ENCODE data around the gene SFXN4. TPM values are rescaled to one million over a fixed set of nuclear protein-coding genes. Genes with fewer than 3 reads are reported as not detected.

SFXN4 gene
- 10 to 100 TPM; 19.0 to 20.1 TPM for total RNA-seq

DNA sequence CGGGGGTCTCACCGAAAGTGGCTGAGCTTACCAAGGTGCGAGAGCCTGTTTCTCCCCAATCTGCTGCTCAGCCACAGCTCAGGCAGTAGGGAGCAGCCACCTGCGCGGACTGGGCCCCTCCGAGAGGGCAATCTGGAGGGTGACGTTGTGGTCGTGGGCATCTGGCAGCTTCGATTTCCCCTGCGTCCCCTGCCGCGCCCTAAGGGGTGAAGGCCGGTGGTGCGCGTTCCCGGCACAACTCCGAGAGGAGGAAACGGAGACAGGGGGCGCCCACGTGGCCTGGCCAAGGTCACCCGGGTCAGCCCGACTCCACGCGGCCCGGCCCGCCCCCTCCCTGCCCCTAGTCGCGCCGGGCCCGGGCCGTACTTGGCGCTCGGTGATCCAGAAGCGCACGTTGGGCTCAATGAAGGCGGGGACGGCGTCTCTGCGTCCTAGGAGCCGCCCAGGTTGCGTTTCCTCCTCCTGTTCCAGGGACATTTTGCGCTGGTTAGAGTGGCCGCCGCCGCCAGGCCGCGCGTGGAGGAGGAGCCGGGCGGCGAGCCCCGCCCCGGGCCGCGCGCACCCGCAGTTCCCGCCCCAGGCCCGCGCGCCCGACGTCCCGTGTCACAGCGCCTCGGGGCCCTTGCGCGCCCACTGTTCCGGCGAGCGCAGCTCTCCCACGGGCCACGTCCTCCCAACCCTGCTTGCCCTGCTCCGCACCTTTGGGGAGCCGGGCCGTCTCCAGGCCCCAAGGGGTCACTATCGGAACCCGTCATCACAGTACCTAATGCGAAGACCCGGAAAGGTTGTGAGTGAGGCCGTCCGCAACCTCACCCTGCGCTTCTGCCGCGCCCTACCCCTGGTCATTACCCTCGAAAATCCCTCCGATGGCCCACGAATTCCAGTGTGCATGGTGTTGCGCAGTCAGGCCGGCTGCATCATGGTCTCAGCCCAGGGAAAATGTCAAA is at the start of gene SFXN4:
TSS of gene SFXN4 (minus strand) at position 544 of the 947 bp plus-strand sequence. CDS start at position 477, 67 bp downstream.
- no peaks in the 10 kb centered on the region for H3K27me3 Mint-ChIP-seq
- ChIA-PET CTCF (interaction anchor here (0.6 to 1.8 kb wide), 5 partner anchors 10 to 39 kb away, joined by 3 to 6 read pairs (median 3); no protein-coding TSS in a partner anchor), POLR2A (interaction anchor here (0.6 kb wide), 2 partner anchors 76 to 165 kb away, joined by 3 read pairs; no protein-coding TSS in a partner anchor)
- H3K4me1 Mint-ChIP-seq, result peaks cover 37% of the 10 kb centered on the region
- DNase-seq, result peak; percentile 80
- peak within 1 kb of the TSS; percentile 85 for H3K4me3 Mint-ChIP-seq
- H3K9me3 Mint-ChIP-seq, result no peaks in the 10 kb centered on the region
- peak within 1 kb of the TSS; percentile 96 for H3K27ac Mint-ChIP-seq
- H3K36me3 Mint-ChIP-seq (ENCODE audit: low read depth), result peaks cover 33% of the 10 kb centered on the region

- Mint-ChIP-seq H3K4me3 (peak overlapping the region; percentile 69), H3K27me3 (no peaks in the 10 kb centered on the region), H3K36me3 (ENCODE audit: low read depth) (peaks cover 17% of the 10 kb centered on the region), H3K9me3 (no peaks in the 10 kb centered on the region), H3K4me1 (peaks cover 65% of the 10 kb centered on the region), H3K27ac (peak overlapping the region; percentile 94)
- DNase-seq, result peak; percentile 44
- ChIA-PET POLR2A (interaction anchor here (0.7 to 1.1 kb wide), 3 partner anchors 59 to 90 kb away, joined by 3 to 10 read pairs (median 3); no protein-coding TSS in a partner anchor), CTCF (interaction anchor here (0.7 to 1.9 kb wide), 6 partner anchors 13 to 207 kb away, joined by 3 to 10 read pairs (median 3); no protein-coding TSS in a partner anchor)
These were observed 46.3 kb upstream of the SFXN4 start for GRCh38 chr10:119211625-119212441.

DNA sequence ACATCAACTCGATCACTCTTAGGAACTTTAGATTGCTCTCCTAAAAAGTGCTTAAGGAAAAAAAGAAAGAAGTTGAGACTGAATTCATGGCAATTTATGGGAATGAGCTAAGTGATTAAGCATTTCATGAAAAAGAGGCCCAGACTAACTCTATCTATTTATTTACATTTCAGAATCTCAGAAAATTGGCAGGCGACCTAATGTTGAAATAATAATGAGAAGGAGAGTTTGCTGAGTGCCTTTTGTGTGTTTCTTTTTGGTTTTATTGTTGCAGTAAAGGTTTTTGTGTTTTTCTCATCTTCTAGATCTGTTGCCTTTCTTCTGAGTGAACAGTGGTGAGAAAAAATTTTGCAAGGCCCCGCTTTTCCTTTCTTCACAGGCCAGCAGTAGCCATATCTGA is 45.7 kb upstream of the SFXN4 start:
- no peaks in the 10 kb centered on the region for H3K27me3 Mint-ChIP-seq
- peak overlapping the region; percentile 94 for H3K27ac Mint-ChIP-seq
- peaks cover 70% of the 10 kb centered on the region for H3K4me1 Mint-ChIP-seq
- POLR2A ChIA-PET, result interaction anchor here (1.1 kb wide), 1 partner anchor 60 kb away, joined by 3 read pairs; no protein-coding TSS in a partner anchor
- CTCF ChIA-PET, result interaction anchor here (0.8 to 2.3 kb wide), 5 partner anchors 12 to 207 kb away, joined by 3 to 10 read pairs (median 4); no protein-coding TSS in a partner anchor
- peak overlapping the region; percentile 69 for H3K4me3 Mint-ChIP-seq
- H3K9me3 Mint-ChIP-seq, result no peaks in the 10 kb centered on the region
- H3K36me3 Mint-ChIP-seq (ENCODE audit: low read depth), result peaks cover 17% of the 10 kb centered on the region
- DNase-seq, result no peak

DNA sequence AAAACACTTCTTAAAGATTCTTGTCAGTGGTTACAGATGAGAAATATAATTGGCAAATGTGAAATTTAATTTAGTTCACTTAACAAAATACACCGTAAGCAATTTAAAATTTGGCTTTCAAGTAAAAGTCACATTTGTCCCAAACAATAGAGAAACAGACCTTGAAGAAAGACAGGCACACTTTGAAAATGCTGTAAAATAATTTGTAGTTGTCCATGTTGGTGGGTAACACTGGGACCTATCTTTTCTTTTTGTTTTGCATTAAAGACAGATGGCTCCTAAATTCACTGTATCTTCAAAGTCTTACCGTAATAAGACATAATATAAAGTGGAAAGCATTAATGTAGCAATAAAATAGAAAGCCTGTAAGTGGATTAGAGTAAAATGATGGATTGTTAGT is 45.1 kb upstream of the SFXN4 start:
- Mint-ChIP-seq H3K27me3 (no peaks in the 10 kb centered on the region), H3K36me3 (ENCODE audit: low read depth) (peaks cover 17% of the 10 kb centered on the region), H3K4me3 (no peak overlapping the region), H3K27ac (peak overlapping the region; percentile 94), H3K4me1 (peaks cover 73% of the 10 kb centered on the region), H3K9me3 (no peaks in the 10 kb centered on the region)
- DNase-seq, result no peak
- ChIA-PET POLR2A (no interaction called here), CTCF (interaction anchor here (0.6 to 2.3 kb wide), 9 partner anchors 12 to 362 kb away, joined by 3 to 9 read pairs (median 4); no protein-coding TSS in a partner anchor)

DNA sequence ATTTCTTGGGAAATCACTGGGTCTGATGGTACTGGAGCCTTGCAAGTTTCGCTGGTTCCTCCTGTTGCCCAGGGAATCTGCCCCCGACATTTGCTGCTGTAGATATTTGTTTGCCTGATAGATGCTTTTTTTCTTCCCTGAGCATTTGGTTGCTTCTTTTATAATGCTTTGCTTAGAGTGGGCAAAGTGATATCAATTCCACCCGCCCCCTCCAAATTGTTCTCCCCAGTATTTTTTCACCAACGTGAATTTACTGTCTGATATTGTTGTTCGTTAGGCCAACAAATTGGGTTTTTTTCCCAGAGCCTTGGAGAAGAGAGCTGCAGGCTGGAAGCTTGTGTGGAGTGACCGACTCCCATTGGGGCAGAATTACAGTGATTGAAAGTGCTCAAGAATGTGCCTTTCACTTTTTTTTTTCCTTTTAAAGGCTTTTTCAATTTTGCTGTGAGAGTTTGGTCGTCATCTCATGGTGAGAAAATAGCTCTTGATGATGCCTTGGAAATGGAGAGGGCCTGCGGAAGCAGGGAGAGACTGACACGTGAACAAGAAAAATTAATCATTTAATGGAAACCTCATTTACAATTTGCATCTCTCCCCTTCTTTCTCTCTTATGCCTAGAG is 44.3 kb upstream of the SFXN4 start:
- Mint-ChIP-seq H3K4me1 (peaks cover 67% of the 10 kb centered on the region), H3K9me3 (no peaks in the 10 kb centered on the region), H3K4me3 (peak overlapping the region; percentile 94), H3K27me3 (no peaks in the 10 kb centered on the region), H3K27ac (peak overlapping the region; percentile 87), H3K36me3 (ENCODE audit: low read depth) (peaks cover 17% of the 10 kb centered on the region)
- CTCF ChIA-PET, result interaction anchor here (0.6 to 2.3 kb wide), 18 partner anchors 8 to 277 kb away, joined by 3 to 9 read pairs (median 4); no protein-coding TSS in a partner anchor
- POLR2A ChIA-PET, result interaction anchor here (0.6 to 0.7 kb wide), 3 partner anchors 124 to 519 kb away, joined by 3 read pairs; no protein-coding TSS in a partner anchor
- DNase-seq, result no peak

GRCh38 chr10:119209035-119209735 is 43.7 kb upstream of the SFXN4 start:
- CTCF ChIA-PET, result interaction anchor here (0.6 to 2.3 kb wide), 20 partner anchors 9 to 335 kb away, joined by 3 to 9 read pairs (median 3); no protein-coding TSS in a partner anchor
- Mint-ChIP-seq H3K9me3 (no peaks in the 10 kb centered on the region), H3K4me1 (peaks cover 61% of the 10 kb centered on the region), H3K4me3 (peak overlapping the region; percentile 94), H3K27ac (peak overlapping the region; percentile 87), H3K36me3 (ENCODE audit: low read depth) (peaks cover 14% of the 10 kb centered on the region), H3K27me3 (no peaks in the 10 kb centered on the region)
- POLR2A ChIA-PET, result no interaction called here
- peak; percentile 56 for DNase-seq

- H3K36me3 Mint-ChIP-seq (ENCODE audit: low read depth), result peaks cover 13% of the 10 kb centered on the region
- no peaks in the 10 kb centered on the region for H3K27me3 Mint-ChIP-seq
- H3K27ac Mint-ChIP-seq, result peak overlapping the region; percentile 87
- no peak for DNase-seq
- H3K9me3 Mint-ChIP-seq, result no peaks in the 10 kb centered on the region
- CTCF ChIA-PET, result interaction anchor here (0.6 to 0.8 kb wide), 2 partner anchors 70 to 106 kb away, joined by 3 read pairs; no protein-coding TSS in a partner anchor
- peaks cover 55% of the 10 kb centered on the region for H3K4me1 Mint-ChIP-seq
- POLR2A ChIA-PET, result no interaction called here
- peak overlapping the region; percentile 94 for H3K4me3 Mint-ChIP-seq
These were observed 43.0 kb upstream of the SFXN4 start for GRCh38 chr10:119208553-119208940.

- peak overlapping the region; percentile 94 for H3K4me3 Mint-ChIP-seq
- H3K27ac Mint-ChIP-seq, result peak overlapping the region; percentile 87
- DNase-seq, result peak; percentile 48
- no peaks in the 10 kb centered on the region for H3K27me3 Mint-ChIP-seq
- POLR2A ChIA-PET, result interaction anchor here (1.2 to 1.7 kb wide), 2 partner anchors 63 to 94 kb away, joined by 3 to 6 read pairs; no protein-coding TSS in a partner anchor
- H3K9me3 Mint-ChIP-seq, result no peaks in the 10 kb centered on the region
- peaks cover 10% of the 10 kb centered on the region for H3K36me3 Mint-ChIP-seq (ENCODE audit: low read depth)
- CTCF ChIA-PET, result interaction anchor here (0.6 to 2.9 kb wide), 25 partner anchors 10 to 310 kb away, joined by 3 to 25 read pairs (median 4); no protein-coding TSS in a partner anchor
- peaks cover 51% of the 10 kb centered on the region for H3K4me1 Mint-ChIP-seq
These were observed 42.4 kb upstream of the SFXN4 start for GRCh38 chr10:119207713-119208552.

DNA sequence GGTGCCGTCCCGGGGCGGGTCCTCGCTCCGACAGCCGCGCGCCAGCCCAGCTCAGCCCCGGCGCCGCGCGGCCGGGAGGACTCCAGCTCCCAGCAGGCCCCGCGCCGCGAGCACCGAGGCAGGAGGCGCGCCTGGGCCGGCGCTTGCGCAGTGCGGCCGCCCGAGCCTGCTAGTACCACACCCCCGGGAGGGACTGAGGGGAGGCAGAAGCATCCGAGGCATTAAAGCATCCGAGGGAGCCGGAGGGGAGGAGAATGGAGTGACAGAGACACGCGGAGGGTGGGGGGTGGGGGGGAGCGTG is 41.8 kb upstream of the SFXN4 start, which contains the start of gene GRK5:
TSS of gene GRK5 (plus strand) at position 206 of the 301 bp plus-strand sequence. CDS start 347 bp downstream, outside the sequence.
- Mint-ChIP-seq H3K9me3 (no peaks in the 10 kb centered on the region), H3K4me1 (peaks cover 45% of the 10 kb centered on the region), H3K27ac (peak within 1 kb of the TSS; percentile 98), H3K27me3 (no peaks in the 10 kb centered on the region), H3K4me3 (peak within 1 kb of the TSS; percentile 94), H3K36me3 (ENCODE audit: low read depth) (peaks cover 4% of the 10 kb centered on the region)
- peak; percentile 96 for DNase-seq
- POLR2A ChIA-PET, result interaction anchor here (0.6 to 1.7 kb wide), 4 partner anchors 63 to 394 kb away, joined by 3 to 6 read pairs (median 4); no protein-coding TSS in a partner anchor
- CTCF ChIA-PET, result interaction anchor here (0.7 to 2.9 kb wide), 39 partner anchors 8 to 440 kb away, joined by 3 to 25 read pairs (median 4); partner anchors contain the start of gene RGS10

DNA sequence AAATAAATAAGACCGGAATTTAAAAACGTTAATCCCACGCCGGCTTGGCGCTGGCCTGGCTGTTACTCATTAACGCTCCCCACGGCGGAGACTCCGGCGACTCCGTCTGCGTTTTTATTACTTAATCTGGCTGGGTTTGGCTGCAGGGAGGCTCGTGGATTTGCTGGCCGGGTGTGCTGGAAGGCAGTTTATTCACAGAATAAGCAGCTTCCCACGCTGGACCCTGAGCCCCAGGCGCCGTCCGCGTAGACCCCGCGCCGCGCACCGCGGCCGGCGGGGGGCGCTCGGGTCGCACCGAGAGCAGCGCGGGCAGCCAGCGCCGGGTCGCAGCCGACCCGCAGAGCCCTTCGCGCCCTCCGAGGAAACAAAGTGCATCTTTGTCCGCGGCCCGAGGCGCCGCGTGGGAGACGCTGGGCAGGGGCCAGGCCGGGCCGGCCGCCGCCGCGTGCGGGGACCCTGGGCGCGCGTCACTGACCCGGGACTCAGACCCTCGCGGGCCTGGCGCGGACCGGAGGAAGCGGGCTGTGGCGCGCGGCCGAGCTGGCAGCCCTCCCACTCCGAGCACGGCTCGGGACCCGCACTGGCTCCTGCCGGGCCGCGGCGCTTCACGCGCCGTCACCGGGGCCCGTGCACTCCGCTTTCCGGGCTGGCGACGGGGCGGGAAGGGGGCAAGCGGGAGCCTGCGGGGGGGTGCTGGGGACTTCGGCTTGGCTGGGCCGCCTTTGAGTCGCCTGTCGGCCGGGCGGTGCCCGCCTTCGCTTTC is 41.3 kb upstream of the SFXN4 start:
- H3K36me3 Mint-ChIP-seq (ENCODE audit: low read depth), result peaks cover 2% of the 10 kb centered on the region
- peak; percentile 66 for DNase-seq
- POLR2A ChIA-PET, result interaction anchor here (0.6 to 1.7 kb wide), 4 partner anchors 64 to 395 kb away, joined by 3 to 6 read pairs (median 4); no protein-coding TSS in a partner anchor
- peaks cover 39% of the 10 kb centered on the region for H3K4me1 Mint-ChIP-seq
- no peaks in the 10 kb centered on the region for H3K27me3 Mint-ChIP-seq
- H3K27ac Mint-ChIP-seq, result peak overlapping the region; percentile 98
- peak overlapping the region; percentile 89 for H3K4me3 Mint-ChIP-seq
- CTCF ChIA-PET, result interaction anchor here (0.6 to 2.9 kb wide), 55 partner anchors 9 to 441 kb away, joined by 3 to 25 read pairs (median 4); partner anchors contain the start of gene RGS10
- H3K9me3 Mint-ChIP-seq, result no peaks in the 10 kb centered on the region
